PFSK-1 (cell line): ENCODE results near the gene UGT2B7.

Source experiments
- POLR2AphosphoS5 ChIP-seq: IDR thresholded peaks from 2 replicates; pipeline ENCODE4 v1.6.1; 2012; ENCODE audit warnings: low read depth, mild to moderate bottlenecking, control low read depth, low read length, moderate library complexity
- TAF1 ChIP-seq: IDR thresholded peaks from 2 replicates; pipeline ENCODE4 v1.6.1; 2012; ENCODE audit warnings: low read length, control low read depth, borderline replicate concordance; ENCODE audit not compliant: insufficient read depth

DNA sequence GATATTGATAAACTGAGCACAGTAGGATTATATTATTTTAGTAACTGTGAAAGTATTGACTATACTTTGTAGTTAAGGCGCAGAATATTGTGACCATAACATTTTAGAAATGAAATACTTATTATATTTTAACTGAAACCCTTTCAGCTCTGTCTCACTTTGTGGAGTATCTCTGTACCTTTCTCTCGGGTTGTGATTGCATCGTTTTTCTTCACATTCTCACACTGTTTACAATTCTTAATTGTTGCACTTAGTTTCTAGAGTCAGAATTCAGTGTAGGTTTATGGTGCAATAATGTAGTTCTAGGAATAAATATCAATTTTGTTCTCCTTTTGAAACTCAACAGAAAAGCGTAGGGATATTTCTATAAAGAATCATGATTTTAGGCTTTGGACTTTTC, 57.7 kb downstream of the UGT2B7 start:
- no peak for TF ChIP-seq POLR2AphosphoS5
- no peak for TF ChIP-seq TAF1
